Lower leg skin (tissue), 3 donors: ENCODE measurements around the gene CLEC16A.

ENCODE experiments used
- CTCF ChIP-seq, 3 donors: fragments of 450-650 bp; IDR thresholded peaks; one replicate each; pipeline ENCODE4 v1.5.1; 2016; ENCODE audit warnings: antibody characterized with exemption in 3 of 3, mild to moderate bottlenecking in 3 of 3, moderate library complexity in 2 of 3
- POLR2A ChIP-seq, 2 donors: fragments of 450-650 bp; IDR thresholded peaks; one replicate each; pipeline ENCODE4 v1.6.1; 2016 to 2017; ENCODE audit warnings: antibody characterized with exemption in 2 of 2, mild to moderate bottlenecking in 1 of 2, moderate library complexity in 1 of 2

GRCh38 chr16:11125936-11126335 is 181.6 kb downstream of the CLEC16A start:
- TF ChIP-seq CTCF (IDR thresholded peaks at IDR 0.05) (no peak), POLR2A (IDR thresholded peaks at IDR 0.05) (no peak)
